Lower lobe of right lung (tissue), 2 donors: ENCODE data around the gene MED8. TPM values are rescaled to one million over a fixed set of nuclear protein-coding genes. Genes with fewer than 3 reads are reported as not detected.
"Not testable (repeated sequence)": the region's sequence is repeated elsewhere in the genome, so short reads cannot be mapped to it uniquely, and the experiment has no call there.

Experiments used
- ATAC-seq, 2 donors: fragments of 200-7000 bp; cut with Tn5 transposase; one replicate each; pipeline ENCODE4 v1.9.1; 2020 to 2022; ENCODE audit warnings: mild to moderate bottlenecking in 2 of 2, moderate library complexity in 2 of 2
- DNase-seq: peaks from one replicate; pipeline ENCODE4 v3.0.0-alpha.2; 2020
- H3K27ac ChIP-seq: fragments of 200-600 bp; one replicate; pipeline ENCODE4 v1.8.0; 2022
- H3K27me3 ChIP-seq: fragments of 200-600 bp; one replicate; pipeline ENCODE4 v1.8.0; 2022; ENCODE audit warnings: low read depth
- H3K36me3 ChIP-seq: fragments of 200-600 bp; one replicate; pipeline ENCODE4 v1.8.0; 2022; ENCODE audit warnings: mild to moderate bottlenecking
- H3K4me1 ChIP-seq: fragments of 200-600 bp; one replicate; pipeline ENCODE4 v1.8.0; 2022
- H3K4me3 ChIP-seq: fragments of 200-600 bp; one replicate; pipeline ENCODE4 v1.8.0; 2022; ENCODE audit warnings: mild to moderate bottlenecking
- H3K9me3 ChIP-seq: fragments of 200-600 bp; one replicate; pipeline ENCODE4 v1.8.0; 2022
- CTCF ChIP-seq: fragments of 200-600 bp; IDR thresholded peaks from one replicate; pipeline ENCODE4 v1.8.0; 2022; ENCODE audit warnings: antibody characterized with exemption, mild to moderate bottlenecking
- intact Hi-C: fragments of 100-400 bp; cut with DNase I; formaldehyde crosslinking; loops from one replicate; pipeline ENCODE4 v1.11.0; 2022
- total RNA-seq: library from RNA; stranded (reverse); fragmentation: NEBNext Ultra II Directional; extraction: Animal tissue kit (Norgen Biotek cat#: 25700); gene quantifications from one replicate; pipeline ENCODE4 v1.2.1, GENCODE V29; 2021
- donor health status: DM: no; HTN: yes; CAD: no; lungs with severe emphysema.

Gene MED8
- total RNA-seq, 1 donor from 2014 or later, result 35.4 TPM

- H3K4me1 ChIP-seq, result peaks cover 23% of the 10 kb centered on the region
- intact Hi-C loops, result no loop called here
- no peak for ATAC-seq
- no peaks in the 10 kb centered on the region for H3K9me3 ChIP-seq
- no peaks in the 10 kb centered on the region for H3K27me3 ChIP-seq
- no peak for TF ChIP-seq CTCF
- H3K27ac ChIP-seq, result peak overlapping the region; percentile 21
- peaks cover 5% of the 10 kb centered on the region for H3K36me3 ChIP-seq
- no peak overlapping the region for H3K4me3 ChIP-seq
- DNase-seq, result no peak
Measured at GRCh38 chr1:43373066-43373940, 16.3 kb downstream of the MED8 start.

- ATAC-seq (no peak), DNase-seq (no peak)
- TF ChIP-seq CTCF, result no peak
- H3K27ac ChIP-seq, result no peak overlapping the region
- intact Hi-C loops, result no loop called here
- H3K4me3 ChIP-seq, result no peak overlapping the region
- H3K27me3 ChIP-seq, result no peaks in the 10 kb centered on the region
- H3K36me3 ChIP-seq, result no peaks in the 10 kb centered on the region
- no peaks in the 10 kb centered on the region for H3K9me3 ChIP-seq
- peaks cover 20% of the 10 kb centered on the region for H3K4me1 ChIP-seq
Measured at GRCh38 chr1:43372172-43372571, 17.4 kb downstream of the MED8 start.

- no peak for TF ChIP-seq CTCF
- Histone ChIP-seq H3K9me3 (no peaks in the 10 kb centered on the region), H3K4me1 (peaks cover 34% of the 10 kb centered on the region), H3K27me3 (no peaks in the 10 kb centered on the region), H3K36me3 (peaks cover under 1% of the 10 kb centered on the region), H3K27ac (no peak overlapping the region), H3K4me3 (no peak overlapping the region)
- ATAC-seq (no peak), DNase-seq (no peak)
- intact Hi-C loops, result no loop called here
Measured at GRCh38 chr1:43370564-43370963, 19.0 kb downstream of the MED8 start.

- DNase-seq, H3K27me3 ChIP-seq, H3K9me3 ChIP-seq, intact Hi-C loops, ATAC-seq, H3K27ac ChIP-seq, H3K4me3 ChIP-seq, H3K36me3 ChIP-seq: not testable (repeated sequence)
- peaks cover 35% of the 10 kb centered on the region for H3K4me1 ChIP-seq
Measured at GRCh38 chr1:43369779-43370178, 19.8 kb downstream of the MED8 start.

- no peaks in the 10 kb centered on the region for H3K9me3 ChIP-seq
- no peak for DNase-seq
- H3K27ac ChIP-seq, result peak overlapping the region; percentile 95
- H3K36me3 ChIP-seq, result peaks cover 20% of the 10 kb centered on the region
- intact Hi-C loops, result no loop called here
- ATAC-seq, result no peak
- H3K4me1 ChIP-seq, result peaks cover 35% of the 10 kb centered on the region
- peak overlapping the region; percentile 87 for H3K4me3 ChIP-seq
- no peak for TF ChIP-seq CTCF
- H3K27me3 ChIP-seq, result no peaks in the 10 kb centered on the region
Measured at GRCh38 chr1:43368646-43369020, 21.0 kb downstream of the MED8 start.

- Histone ChIP-seq H3K9me3 (no peaks in the 10 kb centered on the region), H3K4me3 (peak within 1 kb of the TSS; percentile 87), H3K36me3 (peaks cover 25% of the 10 kb centered on the region), H3K27me3 (no peaks in the 10 kb centered on the region), H3K4me1 (peaks cover 35% of the 10 kb centered on the region), H3K27ac (peak within 1 kb of the TSS; percentile 95)
- ATAC-seq (peak; percentile 96 to 97), DNase-seq (peak; percentile 96)
- intact Hi-C loops, result no loop called here
- TF ChIP-seq CTCF, result no peak
Measured at GRCh38 chr1:43367904-43368645, 21.5 kb downstream of the MED8 start, which contains the start of gene ELOVL1. ELOVL1 (minus strand) TSS chr1:43368011; CDS start chr1:43365609, 2,402 bp downstream.
